Neural cell (in vitro differentiated cells): Measurements from ENCODE around the gene BBS1. TPM values are rescaled to one million over a fixed set of nuclear protein-coding genes. Genes with fewer than 3 reads are reported as not detected.

Experiments
- H2AFZ ChIP-seq: fragments of 200-600, 300-800 bp; sonication (generic), shearing (Covaris generic); 2 replicates; pipeline ENCODE4 v1.6.0; 2014; ENCODE audit warnings: low read depth, mild to moderate bottlenecking, antibody characterized with exemption, low read length, moderate library complexity
- H3F3A ChIP-seq: fragments of 200-600 bp; shearing (Covaris generic); 2 replicates; pipeline ENCODE4 v1.6.1; 2016; ENCODE audit warnings: mild to moderate bottlenecking, moderate library complexity, mixed read lengths, antibody characterized with exemption, low read length; ENCODE audit not compliant: insufficient read depth, poor library complexity, severe bottlenecking
- H3K27ac ChIP-seq: fragments of 200-600, 300-800 bp; sonication (generic), shearing (Covaris generic); 2 replicates; pipeline ENCODE4 v1.5.1; 2014; ENCODE audit warnings: mild to moderate bottlenecking, low read length, moderate library complexity
- H3K27me3 ChIP-seq: fragments of 300-800, 200-600 bp; sonication (generic), shearing (Covaris generic); 2 replicates; pipeline ENCODE4 v1.6.0; 2014; ENCODE audit warnings: mild to moderate bottlenecking, low read depth, low read length, moderate library complexity; ENCODE audit not compliant: insufficient read depth
- H3K36me3 ChIP-seq: fragments of 300-800, 200-600 bp; sonication (generic), shearing (Covaris generic); 2 replicates; pipeline ENCODE4 v1.5.1; 2014; ENCODE audit warnings: mild to moderate bottlenecking, antibody characterized with exemption, low read length, moderate library complexity; ENCODE audit not compliant: insufficient read depth
- H3K4me2 ChIP-seq: fragments of 300-800, 200-600 bp; sonication (generic), shearing (Covaris generic); 2 replicates; pipeline ENCODE4 v1.6.0; 2014; ENCODE audit warnings: mild to moderate bottlenecking, low read length
- H3K4me3 ChIP-seq: fragments of 300-800, 200-600 bp; sonication (generic), shearing (Covaris generic); 2 replicates; pipeline ENCODE4 v1.5.1; 2014; ENCODE audit warnings: mild to moderate bottlenecking, low read length, moderate library complexity
- H3K79me2 ChIP-seq: fragments of 200-600 bp; shearing (Covaris generic); replicated peaks from 2 replicates; pipeline ENCODE4 v1.6.0; 2014; ENCODE audit warnings: mild to moderate bottlenecking, low read length, moderate library complexity; ENCODE audit not compliant: insufficient read depth
- H3K9ac ChIP-seq: fragments of 300-800, 200-600 bp; sonication (generic), shearing (Covaris generic); 2 replicates; pipeline ENCODE4 v1.6.1; 2016; ENCODE audit warnings: mild to moderate bottlenecking, low read length, mixed read lengths
- H3K9me2 ChIP-seq: fragments of 200-600 bp; shearing (Covaris generic); 2 replicates; pipeline ENCODE4 v1.6.1; 2016; ENCODE audit warnings: mild to moderate bottlenecking, low read length, mixed read lengths; ENCODE audit not compliant: insufficient read depth
- H3K9me3 ChIP-seq: fragments of 200-600, 300-800 bp; sonication (generic), shearing (Covaris generic); 2 replicates; pipeline ENCODE4 v1.6.1; 2016; ENCODE audit warnings: mild to moderate bottlenecking, mixed run types, low read length, moderate library complexity, mixed read lengths
- H4K20me1 ChIP-seq: fragments of 200-600 bp; shearing (Covaris generic); 2 replicates; pipeline ENCODE4 v1.6.1; 2016; ENCODE audit warnings: mild to moderate bottlenecking, mixed run types; ENCODE audit not compliant: insufficient read depth
- CTCF ChIP-seq: fragments of 450-650 bp; IDR thresholded peaks from 2 replicates; pipeline ENCODE4 v1.5.1; 2014; ENCODE audit warnings: antibody characterized with exemption, mild to moderate bottlenecking, moderate library complexity; ENCODE audit not compliant: poor library complexity, severe bottlenecking
- EP300 ChIP-seq: fragments of 450-650 bp; conservative IDR thresholded peaks from 2 replicates; pipeline ENCODE4 v1.6.1; 2014; ENCODE audit warnings: antibody characterized with exemption, mild to moderate bottlenecking, moderate library complexity; ENCODE audit not compliant: poor library complexity, severe bottlenecking
- EZH2 ChIP-seq: fragments of 200-600, 300-800 bp; shearing (Covaris generic), sonication (generic); IDR thresholded peaks from 2 replicates; pipeline ENCODE4 v1.6.1; 2014; ENCODE audit warnings: antibody characterized with exemption, low read length, borderline replicate concordance, mild to moderate bottlenecking; ENCODE audit not compliant: insufficient read depth, poor library complexity, severe bottlenecking
- MXI1 ChIP-seq: fragments of 450-650 bp; conservative IDR thresholded peaks from 2 replicates; pipeline ENCODE4 v1.6.1; 2014; ENCODE audit warnings: antibody characterized with exemption, mild to moderate bottlenecking; ENCODE audit not compliant: poor library complexity, severe bottlenecking
- POLR2AphosphoS5 ChIP-seq: IDR thresholded peaks from 2 replicates; pipeline ENCODE4 v1.6.1; 2012
- RAD21 ChIP-seq: fragments of 450-650 bp; conservative IDR thresholded peaks from 2 replicates; pipeline ENCODE4 v1.6.1; 2014; ENCODE audit warnings: antibody characterized with exemption, mild to moderate bottlenecking, moderate library complexity
- REST ChIP-seq: IDR thresholded peaks from 2 replicates; pipeline ENCODE4 v1.6.1; 2012; ENCODE audit warnings: borderline replicate concordance
- SMC3 ChIP-seq: fragments of 450-650 bp; conservative IDR thresholded peaks from 2 replicates; pipeline ENCODE4 v1.6.1; 2014; ENCODE audit warnings: antibody characterized with exemption, mild to moderate bottlenecking, moderate library complexity; ENCODE audit not compliant: poor library complexity
- TAF1 ChIP-seq: IDR thresholded peaks from 2 replicates; pipeline ENCODE4 v1.6.1; 2012; ENCODE audit warnings: low read depth
- polyA plus RNA-seq: library from polyadenylated mRNA; depleted of rRNA; stranded (reverse); fragments of >200 nt; gene quantifications from 2 replicates; pipeline ENCODE4 v1.2.3, GENCODE V29; 2014

The BBS1 gene
- polyA plus RNA-seq, 1 donor from 2014 or later = 69.5 TPM

DNA sequence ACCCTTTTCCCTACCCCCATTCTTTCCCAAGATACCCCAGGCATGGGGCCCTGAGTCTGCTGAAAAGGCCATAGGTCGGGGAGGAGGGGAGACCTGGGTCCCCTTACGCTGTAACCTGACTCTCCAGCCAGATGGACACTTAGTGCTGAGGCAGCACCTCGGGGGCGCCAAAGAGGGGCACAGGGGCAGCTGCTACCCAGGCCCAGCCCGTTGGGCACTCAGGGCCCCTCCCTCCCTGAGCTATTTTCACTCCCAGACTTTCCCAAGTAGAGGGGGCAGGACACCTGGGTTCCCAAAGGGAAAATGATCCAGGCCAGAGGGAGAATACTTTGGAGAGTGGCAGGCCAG is 37.2 kb downstream of the BBS1 start:
- Histone ChIP-seq H3K9me2 (no peaks in the 10 kb centered on the region), H3K4me2 (no peak overlapping the region), H2AFZ (no peak overlapping the region), H3K79me2 (no peaks in the 10 kb centered on the region), H4K20me1 (no peaks in the 10 kb centered on the region), H3K4me3 (no peak overlapping the region), H3K9me3 (no peaks in the 10 kb centered on the region), H3K9ac (no peak overlapping the region), H3K36me3 (no peaks in the 10 kb centered on the region), H3K27ac (no peak overlapping the region), H3K27me3 (no peaks in the 10 kb centered on the region), H3F3A (no peaks in the 10 kb centered on the region)
- TF ChIP-seq RAD21 = no peak
- TF ChIP-seq POLR2AphosphoS5 = no peak
- no peak for TF ChIP-seq SMC3
- no peak for TF ChIP-seq REST
- no peak for TF ChIP-seq MXI1
- no peak for TF ChIP-seq CTCF
- TF ChIP-seq EP300 = no peak
- TF ChIP-seq TAF1 = no peak
- no peak for TF ChIP-seq EZH2

DNA sequence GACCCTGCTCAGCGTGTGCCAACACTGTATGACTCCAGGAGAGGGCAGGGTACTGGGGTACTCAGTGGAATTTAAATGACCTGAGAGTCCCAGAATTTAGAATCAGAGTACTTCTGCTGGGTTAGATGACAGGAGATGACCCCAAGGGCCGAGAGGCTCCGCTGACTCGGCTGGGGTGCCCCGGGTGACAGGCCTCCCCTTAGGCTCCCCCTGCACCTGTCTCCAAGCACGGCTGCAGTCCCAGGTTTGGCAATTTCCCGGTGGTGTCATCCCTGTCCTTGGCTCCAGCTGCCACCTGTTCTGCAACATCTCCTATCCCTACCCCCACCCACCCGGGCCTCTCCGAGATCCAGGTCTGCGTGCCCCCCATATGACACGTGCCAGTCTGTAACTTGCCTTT is 37.6 kb downstream of the BBS1 start:
- Histone ChIP-seq H3K79me2 (no peaks in the 10 kb centered on the region), H3K4me2 (no peak overlapping the region), H2AFZ (no peak overlapping the region), H4K20me1 (no peaks in the 10 kb centered on the region), H3F3A (no peaks in the 10 kb centered on the region), H3K27ac (no peak overlapping the region), H3K9me3 (no peaks in the 10 kb centered on the region), H3K36me3 (no peaks in the 10 kb centered on the region), H3K4me3 (no peak overlapping the region), H3K27me3 (no peaks in the 10 kb centered on the region), H3K9ac (no peak overlapping the region), H3K9me2 (no peaks in the 10 kb centered on the region)
- TF ChIP-seq REST (no peak), POLR2AphosphoS5 (no peak), EZH2 (no peak), TAF1 (no peak), SMC3 (no peak), MXI1 (no peak), CTCF (no peak), EP300 (no peak), RAD21 (no peak)
